SU-DHL-6 (cell line): ENCODE data around the gene ZFX.

Experiments used
- H2AFZ ChIP-seq: fragments of 200-600 bp; sonication (generic); 2 replicates; pipeline ENCODE4 v1.6.1; 2014; ENCODE audit warnings: low read depth, mild to moderate bottlenecking, moderate library complexity, mixed read lengths, antibody characterized with exemption, low read length; ENCODE audit not compliant: severe bottlenecking
- H3F3A ChIP-seq: fragments of 200-600 bp; shearing (Covaris generic); 2 replicates; pipeline ENCODE4 v1.6.0; 2016; ENCODE audit warnings: antibody characterized with exemption, mild to moderate bottlenecking; ENCODE audit not compliant: insufficient read depth
- H3K27ac ChIP-seq: fragments of 200-600 bp; sonication (generic); 2 replicates; pipeline ENCODE4 v1.5.1; 2016; ENCODE audit warnings: low read depth, mild to moderate bottlenecking, low read length, moderate library complexity, mixed read lengths
- H3K27me3 ChIP-seq: fragments of 200-600 bp; sonication (generic), shearing (Covaris generic); 2 replicates; pipeline ENCODE4 v1.6.0; 2014; ENCODE audit warnings: mild to moderate bottlenecking, low read length
- H3K36me3 ChIP-seq: fragments of 200-600 bp; sonication (generic); 2 replicates; pipeline ENCODE4 v1.6.1; 2014; ENCODE audit warnings: mild to moderate bottlenecking, low read length, mixed read lengths
- H3K4me2 ChIP-seq: fragments of 300-600, 200-600 bp; shearing (Covaris generic), sonication (generic); 2 replicates; pipeline ENCODE4 v1.6.0; 2014; ENCODE audit warnings: low read length, low read depth, mild to moderate bottlenecking; ENCODE audit not compliant: poor library complexity, severe bottlenecking
- H3K4me3 ChIP-seq: fragments of 200-600 bp; sonication (generic); 2 replicates; pipeline ENCODE4 v1.5.1; 2014; ENCODE audit warnings: antibody characterized with exemption, low read length, mild to moderate bottlenecking, mixed read lengths; ENCODE audit not compliant: insufficient read depth, poor library complexity, severe bottlenecking
- H3K79me2 ChIP-seq: fragments of 200-600 bp; sonication (generic); 2 replicates; pipeline ENCODE4 v1.6.1; 2014; ENCODE audit warnings: mild to moderate bottlenecking, low read length, moderate library complexity; ENCODE audit not compliant: insufficient read depth
- H3K9ac ChIP-seq: fragments of 200-600 bp; sonication (generic); 2 replicates; pipeline ENCODE4 v1.7.0; 2014; ENCODE audit warnings: mild to moderate bottlenecking, low read length
- H3K9me2 ChIP-seq: fragments of 200-600 bp; sonication (generic); replicated peaks from 2 replicates; pipeline ENCODE4 v1.6.1; 2014; ENCODE audit warnings: low read length; ENCODE audit not compliant: insufficient read depth
- H3K9me3 ChIP-seq: fragments of 200-600 bp; sonication (generic); 2 replicates; pipeline ENCODE4 v1.6.1; 2014; ENCODE audit warnings: low read length, mixed read lengths; ENCODE audit not compliant: insufficient read depth
- H4K20me1 ChIP-seq: fragments of 200-600 bp; sonication (generic); 2 replicates; pipeline ENCODE4 v1.6.1; 2014; ENCODE audit warnings: low read depth, mild to moderate bottlenecking, antibody characterized with exemption, low read length, moderate library complexity, mixed read lengths
- EZH2phosphoT487 ChIP-seq: fragments of 200-600 bp; sonication (generic), shearing (Covaris generic); conservative IDR thresholded peaks from 2 replicates; pipeline ENCODE4 v1.6.1; 2018; ENCODE audit warnings: mild to moderate bottlenecking, antibody characterized with exemption, low read length, moderate library complexity, mixed read lengths
- TF ChIP-seq, protein P1 (sequence below): fragments of 200-600 bp; sonication (generic); IDR thresholded peaks from one replicate; pipeline ENCODE4 v1.5.1; 2017; ENCODE audit warnings: antibody characterized with exemption, mild to moderate bottlenecking, low read length, moderate library complexity; ENCODE audit not compliant: insufficient read depth, poor library complexity, severe bottlenecking

ZFX gene

GRCh38 chrX:24169211-24169610 lies 19.7 kb downstream of the ZFX start:
- H3K9me2 ChIP-seq, result no peaks in the 10 kb centered on the region
- H3K9ac ChIP-seq, result no peak overlapping the region
- no peaks in the 10 kb centered on the region for H3K27me3 ChIP-seq
- no peak overlapping the region for H3K4me3 ChIP-seq
- peaks cover 4% of the 10 kb centered on the region; the same call in 1 of the 2 replicates for H3F3A ChIP-seq
- TF ChIP-seq EZH2phosphoT487, result no peak
- TF ChIP-seq, protein P1, sequence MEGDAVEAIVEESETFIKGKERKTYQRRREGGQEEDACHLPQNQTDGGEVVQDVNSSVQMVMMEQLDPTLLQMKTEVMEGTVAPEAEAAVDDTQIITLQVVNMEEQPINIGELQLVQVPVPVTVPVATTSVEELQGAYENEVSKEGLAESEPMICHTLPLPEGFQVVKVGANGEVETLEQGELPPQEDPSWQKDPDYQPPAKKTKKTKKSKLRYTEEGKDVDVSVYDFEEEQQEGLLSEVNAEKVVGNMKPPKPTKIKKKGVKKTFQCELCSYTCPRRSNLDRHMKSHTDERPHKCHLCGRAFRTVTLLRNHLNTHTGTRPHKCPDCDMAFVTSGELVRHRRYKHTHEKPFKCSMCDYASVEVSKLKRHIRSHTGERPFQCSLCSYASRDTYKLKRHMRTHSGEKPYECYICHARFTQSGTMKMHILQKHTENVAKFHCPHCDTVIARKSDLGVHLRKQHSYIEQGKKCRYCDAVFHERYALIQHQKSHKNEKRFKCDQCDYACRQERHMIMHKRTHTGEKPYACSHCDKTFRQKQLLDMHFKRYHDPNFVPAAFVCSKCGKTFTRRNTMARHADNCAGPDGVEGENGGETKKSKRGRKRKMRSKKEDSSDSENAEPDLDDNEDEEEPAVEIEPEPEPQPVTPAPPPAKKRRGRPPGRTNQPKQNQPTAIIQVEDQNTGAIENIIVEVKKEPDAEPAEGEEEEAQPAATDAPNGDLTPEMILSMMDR, result no peak
- no peak overlapping the region for H3K27ac ChIP-seq
- H3K36me3 ChIP-seq, result 0 out of 2 replicates have a peak, but pooled peaks cover 3% of the 10 kb centered on the region
- H3K79me2 ChIP-seq, result peaks cover 80% of the 10 kb centered on the region
- no peak overlapping the region for H2AFZ ChIP-seq
- no peaks in the 10 kb centered on the region for H3K9me3 ChIP-seq
- no peak overlapping the region for H3K4me2 ChIP-seq
- H4K20me1 ChIP-seq, result peaks cover 7% of the 10 kb centered on the region; the same call in 1 of the 2 replicates

- Histone ChIP-seq H3K9me2 (no peaks in the 10 kb centered on the region), H3K36me3 (0 out of 2 replicates have a peak, but pooled peaks cover 3% of the 10 kb centered on the region), H3K9ac (no peak overlapping the region), H3K79me2 (peaks cover 42% of the 10 kb centered on the region), H3K4me3 (no peak overlapping the region), H4K20me1 (peaks cover 4% of the 10 kb centered on the region; the same call in 1 of the 2 replicates), H3K9me3 (no peaks in the 10 kb centered on the region), H3K4me2 (no peak overlapping the region), H3K27me3 (no peaks in the 10 kb centered on the region), H3F3A (no peaks in the 10 kb centered on the region), H2AFZ (no peak overlapping the region), H3K27ac (no peak overlapping the region)
- TF ChIP-seq EZH2phosphoT487, result no peak
- TF ChIP-seq, protein P1, result no peak
These were observed 23.8 kb downstream of the ZFX start for GRCh38 chrX:24173115-24173847.

GRCh38 chrX:24175276-24175675 lies 25.7 kb downstream of the ZFX start:
- H3K9ac ChIP-seq, result no peak overlapping the region
- no peaks in the 10 kb centered on the region for H3K27me3 ChIP-seq
- no peaks in the 10 kb centered on the region for H3K9me3 ChIP-seq
- TF ChIP-seq, protein P1, result no peak
- no peak for TF ChIP-seq EZH2phosphoT487
- H3K4me3 ChIP-seq, result no peak overlapping the region
- H3F3A ChIP-seq, result no peaks in the 10 kb centered on the region
- H3K36me3 ChIP-seq, result 0 out of 2 replicates have a peak, but pooled peaks cover 3% of the 10 kb centered on the region
- no peaks in the 10 kb centered on the region for H3K9me2 ChIP-seq
- no peak overlapping the region for H3K4me2 ChIP-seq
- H3K79me2 ChIP-seq, result peaks cover 22% of the 10 kb centered on the region
- no peaks in the 10 kb centered on the region for H4K20me1 ChIP-seq
- no peak overlapping the region for H2AFZ ChIP-seq
- H3K27ac ChIP-seq, result no peak overlapping the region
